ENCODE measurements around the gene KAZN.

The KAZN gene

DNA sequence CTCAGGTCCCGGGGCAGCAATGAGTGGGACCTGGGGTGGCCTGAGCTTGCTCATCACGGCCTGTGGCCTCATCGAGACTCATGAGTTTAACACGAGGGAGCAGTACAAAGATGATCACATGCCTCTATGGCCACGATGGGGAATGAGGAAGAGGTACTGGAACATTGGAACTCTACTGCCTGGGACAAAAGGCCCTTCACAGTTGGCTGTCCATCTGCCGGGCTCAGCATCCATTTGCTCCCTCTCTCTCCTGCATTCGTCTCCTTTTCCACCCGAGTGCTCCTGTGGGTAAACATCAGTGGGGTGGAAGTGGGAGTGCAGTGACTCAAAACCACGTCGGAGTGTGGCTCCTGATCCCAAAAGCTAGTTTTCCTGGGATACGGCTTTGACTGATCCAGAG, 124.9 kb downstream of the KAZN start:
- DNase-seq: no peak

DNA sequence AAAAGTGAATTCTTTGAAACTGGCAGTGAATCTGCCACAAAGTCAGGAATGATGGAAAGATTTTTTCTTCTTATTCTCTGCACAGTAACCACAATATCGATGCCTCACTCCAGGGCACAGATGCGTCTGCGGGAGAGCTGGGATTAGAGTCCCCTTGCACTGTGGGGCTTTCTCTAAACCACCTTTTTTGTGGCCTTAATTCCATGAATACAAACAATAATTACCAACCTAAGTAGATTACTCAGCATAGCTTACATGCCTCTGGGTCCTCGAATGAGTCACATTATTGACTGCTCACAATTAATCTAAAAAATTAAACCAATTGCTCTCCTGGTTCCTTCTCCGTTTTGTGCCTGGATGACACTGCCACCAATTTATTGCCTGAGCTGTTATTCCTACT, 125.8 kb downstream of the KAZN start:
- no peak for DNase-seq

DNA sequence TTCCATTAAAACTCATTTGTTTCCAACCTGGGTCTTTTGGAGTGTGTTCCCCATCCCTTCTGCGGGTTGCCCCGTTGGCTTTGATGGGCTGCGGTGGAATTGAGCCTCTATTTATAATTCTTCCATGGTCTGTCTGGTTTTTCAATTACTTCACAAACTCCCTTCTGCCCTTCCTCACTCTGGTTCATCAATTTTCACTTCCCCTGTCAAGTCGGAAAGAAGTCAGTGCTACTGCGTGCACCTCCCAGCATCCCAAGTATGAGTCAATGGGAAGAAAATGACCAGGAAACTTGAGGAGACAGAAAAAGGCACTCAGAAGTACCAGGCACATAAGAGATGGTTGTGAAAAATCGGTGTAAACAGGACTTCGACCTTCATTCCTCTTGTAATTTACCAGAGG, 126.2 kb downstream of the KAZN start:
- DNase-seq: no peak

DNA sequence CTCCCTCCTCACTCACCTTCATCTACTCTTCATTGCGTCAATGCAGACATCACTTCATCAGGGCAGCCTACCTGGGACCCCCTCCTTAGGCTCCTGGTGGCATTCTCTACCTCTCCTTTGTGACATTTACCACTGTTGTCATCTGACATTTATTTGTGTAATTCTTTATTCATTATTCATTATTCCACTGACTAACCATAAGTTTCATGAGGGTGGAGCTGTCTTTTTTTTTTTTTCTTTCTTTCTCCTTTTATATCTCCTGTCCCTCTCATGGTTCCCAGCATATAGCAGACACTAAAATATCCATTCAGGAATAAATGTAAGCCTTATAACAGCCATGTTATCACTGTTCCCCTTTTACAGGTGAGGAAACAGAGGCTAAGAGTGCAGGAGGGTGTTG, 126.8 kb downstream of the KAZN start:
- DNase-seq: no peak

DNA sequence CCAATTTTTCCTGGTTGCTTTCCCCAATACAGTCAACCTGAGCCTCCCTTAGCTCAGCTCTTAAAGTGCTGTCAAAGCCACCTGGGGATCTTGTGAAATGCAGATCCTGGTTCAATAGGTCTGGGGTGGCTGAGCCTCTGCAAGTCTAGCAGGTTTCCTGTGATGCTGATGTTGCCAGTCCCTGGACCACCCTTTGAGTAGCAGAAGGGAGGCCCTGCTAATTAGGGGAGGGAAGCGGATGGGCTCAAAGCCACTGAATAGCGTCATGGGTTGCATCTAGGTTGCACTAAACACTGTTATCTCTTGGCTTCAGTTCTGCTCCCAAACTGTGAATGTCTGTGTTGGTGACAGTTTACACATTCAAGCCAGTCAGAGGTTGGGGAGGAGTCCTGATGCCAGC, 127.2 kb downstream of the KAZN start:
- DNase-seq: no peak

DNA sequence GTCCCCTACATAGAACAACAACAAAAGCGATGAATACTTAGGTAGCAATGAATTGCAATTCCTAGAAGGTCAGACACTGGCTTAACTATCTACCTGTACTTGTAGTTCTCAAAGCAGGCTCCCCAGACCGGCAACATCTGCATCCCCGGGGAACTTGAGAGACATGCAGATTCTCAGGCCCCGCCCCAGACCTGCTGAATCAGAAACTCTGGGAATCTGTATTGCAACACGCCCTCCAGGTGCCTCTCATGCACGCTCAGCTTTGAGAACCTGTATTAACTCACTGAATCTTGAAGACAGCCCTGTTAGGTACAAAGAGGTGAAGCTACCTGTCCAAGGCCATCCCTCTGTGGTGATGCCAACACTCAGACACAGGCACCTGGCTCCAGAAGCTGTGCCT, 128.1 kb downstream of the KAZN start:
- DNase-seq: no peak

DNA sequence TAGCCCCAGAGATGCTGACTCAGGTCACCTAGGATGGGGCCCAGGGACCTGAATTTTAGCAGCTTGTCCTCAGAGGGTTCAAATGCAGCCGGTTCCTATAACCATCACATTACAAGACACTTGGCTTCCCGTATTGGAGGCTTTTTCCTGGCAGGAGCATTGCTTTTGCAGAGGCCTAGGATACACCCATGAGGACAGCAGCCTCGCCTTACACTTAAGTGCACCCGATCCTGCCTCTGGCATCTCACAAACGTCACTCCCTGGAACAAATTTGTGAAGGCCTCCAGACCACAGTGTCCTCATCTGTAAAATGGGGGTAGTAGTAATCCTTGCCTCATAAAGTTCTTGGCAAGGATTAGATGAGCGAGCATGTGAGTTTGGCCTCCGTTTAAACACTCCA, 130.0 kb downstream of the KAZN start:
- no peak for DNase-seq

DNA sequence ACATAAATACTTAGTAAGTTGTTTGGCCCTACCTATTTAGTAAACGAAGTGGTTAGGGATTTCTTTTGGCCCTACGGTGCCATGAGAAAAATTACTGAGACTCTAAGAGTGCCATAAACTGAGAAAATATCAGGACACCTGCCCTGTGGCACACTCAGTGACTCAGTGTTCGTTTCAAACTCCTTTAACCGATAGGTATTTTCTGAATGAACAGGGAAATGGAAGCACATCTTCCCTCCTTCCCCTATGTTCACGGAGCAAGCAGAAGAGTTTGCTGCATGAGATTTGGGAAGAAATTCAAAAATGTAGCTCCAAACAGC, 134.2 kb downstream of the KAZN start:
- no peak for DNase-seq

DNA sequence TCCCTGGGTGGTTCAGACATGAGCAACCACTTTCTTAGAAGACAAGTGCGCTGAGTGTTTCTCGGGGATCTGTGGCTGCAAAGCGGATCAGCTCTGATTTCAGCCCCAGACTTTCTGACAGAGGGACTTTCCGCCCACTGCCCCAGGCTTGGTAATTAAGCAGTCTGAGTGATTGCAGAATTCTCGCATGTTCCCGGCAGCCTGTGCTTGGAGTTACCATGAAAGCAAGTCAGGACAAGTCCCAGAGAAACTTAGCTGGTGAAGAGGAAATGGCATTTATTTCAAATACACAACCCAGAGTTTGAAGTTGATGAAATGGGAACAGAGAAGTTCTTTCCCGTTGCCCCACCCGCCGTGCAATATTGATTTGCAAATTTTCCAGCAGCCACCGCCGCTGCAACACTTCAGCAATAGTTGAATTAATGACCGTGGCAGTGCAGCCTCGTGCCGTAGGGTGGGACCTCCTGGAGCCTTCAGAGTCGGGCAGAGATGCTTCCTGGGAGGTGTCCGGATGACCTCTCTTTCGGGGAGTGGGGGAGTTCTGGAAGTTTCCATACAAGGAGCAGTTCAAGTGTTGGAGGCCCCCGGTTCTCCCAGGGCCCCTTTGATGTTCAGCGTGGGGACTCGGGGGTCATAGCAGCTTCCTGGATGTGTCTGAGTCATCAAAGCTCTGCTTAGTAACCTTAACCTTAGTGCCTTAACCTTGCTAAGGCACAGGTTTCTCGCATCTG, 134.7 kb downstream of the KAZN start:
- no peak for DNase-seq

DNA sequence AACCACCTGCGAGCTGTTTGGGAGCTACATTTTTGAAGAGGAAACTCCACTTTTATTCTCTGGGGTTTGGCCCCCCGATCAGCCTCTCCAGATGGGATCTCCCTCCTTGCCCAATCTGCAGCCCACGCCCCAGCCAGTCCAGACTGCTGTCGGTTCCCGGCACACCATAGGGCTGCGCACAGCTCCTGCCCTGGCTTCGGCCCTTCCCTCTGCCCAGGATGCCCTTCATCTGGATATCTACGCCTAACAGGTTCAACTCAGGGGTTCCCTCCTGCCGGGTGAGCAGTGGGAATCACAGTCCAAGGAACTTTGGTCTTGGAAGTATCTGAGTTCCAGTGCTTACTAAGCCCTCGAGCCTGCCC, 135.3 kb downstream of the KAZN start:
- no peak for DNase-seq

DNA sequence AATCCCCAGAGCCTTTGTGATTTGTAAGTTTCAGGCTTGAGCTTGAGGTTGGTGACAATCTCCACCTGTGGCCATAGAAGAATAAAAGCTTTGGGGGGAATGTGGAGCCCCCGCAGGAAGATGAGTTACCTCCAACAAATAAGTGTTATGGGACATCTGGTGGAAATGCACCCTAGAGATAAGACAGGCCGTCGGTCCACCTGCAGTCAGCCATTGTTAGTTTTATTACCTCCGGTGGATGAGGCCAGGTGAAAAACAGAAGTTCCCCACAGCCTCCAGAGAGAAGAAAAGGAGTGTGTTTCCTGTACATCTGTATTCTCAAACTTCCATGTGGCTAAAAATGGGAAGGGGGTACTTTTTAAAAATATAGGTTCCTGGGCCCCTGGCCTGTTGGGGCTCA, 137.4 kb downstream of the KAZN start:
- no peak for DNase-seq

DNA sequence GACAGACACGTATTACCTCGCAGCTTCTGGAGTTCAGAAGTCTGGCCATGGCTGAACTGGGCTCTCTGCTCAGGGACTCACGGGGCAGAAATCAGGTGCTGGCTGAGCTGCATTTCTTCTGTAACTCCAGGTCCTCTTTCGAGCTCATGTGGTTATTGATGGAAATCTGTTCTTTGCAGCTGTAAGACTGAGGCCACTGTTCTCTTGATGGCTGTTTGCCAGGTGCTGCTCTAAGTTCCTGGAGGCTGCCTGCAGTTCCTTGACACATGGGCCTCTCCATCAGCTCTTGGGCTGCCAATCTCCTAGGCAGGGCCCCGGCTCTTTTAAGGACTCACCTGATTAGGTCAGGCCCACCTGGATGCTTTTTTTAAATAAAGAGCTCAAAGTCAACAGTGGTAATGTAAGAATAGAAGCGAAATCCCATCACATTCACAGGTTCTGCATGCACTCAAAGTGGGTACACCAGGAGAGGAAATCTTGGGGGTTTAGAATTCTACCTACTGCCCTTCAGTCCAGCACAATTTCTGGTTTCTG, 139.1 kb downstream of the KAZN start:
- no peak for DNase-seq

DNA sequence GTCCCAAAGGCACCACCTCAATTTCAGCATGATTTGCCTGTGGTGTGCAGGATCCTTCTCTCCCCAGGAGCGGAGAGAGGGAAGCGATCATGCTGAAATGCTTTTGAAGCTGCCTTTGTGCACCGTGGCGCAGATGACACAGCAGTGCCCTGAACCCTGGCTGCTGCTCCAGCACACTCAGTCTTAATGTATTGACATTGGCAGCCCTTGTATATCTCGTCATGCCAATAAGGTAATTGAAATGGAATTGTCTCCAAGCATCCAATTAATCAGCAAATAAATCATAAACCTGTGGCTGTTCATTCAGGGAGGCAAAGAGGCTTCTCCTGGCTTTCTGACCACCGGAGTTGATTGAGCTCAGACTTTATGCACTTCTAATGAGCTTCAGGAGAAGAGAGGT, 139.8 kb downstream of the KAZN start:
- no peak for DNase-seq

DNA sequence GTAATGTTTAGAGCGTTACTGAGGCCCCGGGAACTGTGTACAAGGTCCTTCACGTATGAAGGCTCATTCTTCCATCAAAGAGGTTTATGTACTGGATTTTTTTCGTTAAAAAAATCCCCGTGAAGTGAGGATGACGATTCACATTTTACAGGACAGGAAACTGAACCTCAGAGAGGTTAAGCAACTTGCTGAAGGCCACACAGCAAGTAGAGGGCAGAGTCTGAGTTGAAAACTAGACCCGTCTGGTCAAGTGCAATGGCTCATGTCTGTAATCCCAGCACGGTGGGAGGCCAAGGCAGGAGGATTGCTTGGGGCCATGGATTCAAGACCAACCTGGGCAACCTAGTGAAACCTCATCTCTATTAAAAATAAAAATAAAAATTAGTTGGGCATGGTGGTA, 140.2 kb downstream of the KAZN start:
- DNase-seq: no peak

DNA sequence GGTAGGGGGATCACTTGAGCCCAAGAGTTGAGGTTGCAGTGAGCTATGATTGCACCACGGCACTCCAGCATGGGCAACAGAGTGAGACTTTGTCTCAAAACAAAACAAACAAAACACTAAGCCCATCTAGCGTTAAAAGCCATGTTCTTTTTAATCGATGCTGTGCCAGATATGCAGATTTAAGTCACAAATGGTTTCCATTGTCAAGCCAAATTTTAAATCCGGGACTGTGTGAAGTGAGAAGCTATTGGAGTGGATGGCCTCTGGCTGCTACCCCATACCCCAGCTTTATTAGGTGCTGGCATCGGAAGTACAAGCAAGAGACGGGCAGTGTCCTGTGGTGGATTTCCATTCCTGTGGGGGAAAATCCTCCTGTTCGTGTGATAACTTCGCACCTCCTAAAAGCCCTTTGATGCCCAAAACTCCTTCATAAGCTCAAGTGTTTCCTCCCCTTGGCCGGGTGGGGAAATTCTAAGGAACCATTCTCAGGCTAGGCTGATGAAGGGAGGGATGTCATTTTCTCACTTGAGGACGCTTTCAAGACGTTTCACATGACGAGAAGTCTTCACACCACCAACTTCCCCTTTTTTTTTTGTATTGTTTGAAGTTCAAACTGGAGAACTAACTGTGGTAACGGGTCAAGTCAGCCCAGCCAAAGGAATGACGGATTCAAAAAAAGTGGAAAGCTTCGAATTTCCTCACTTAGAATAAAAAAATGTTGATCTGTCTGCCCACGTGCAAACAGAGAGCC, 140.8 kb downstream of the KAZN start:
- DNase-seq: no peak

DNA sequence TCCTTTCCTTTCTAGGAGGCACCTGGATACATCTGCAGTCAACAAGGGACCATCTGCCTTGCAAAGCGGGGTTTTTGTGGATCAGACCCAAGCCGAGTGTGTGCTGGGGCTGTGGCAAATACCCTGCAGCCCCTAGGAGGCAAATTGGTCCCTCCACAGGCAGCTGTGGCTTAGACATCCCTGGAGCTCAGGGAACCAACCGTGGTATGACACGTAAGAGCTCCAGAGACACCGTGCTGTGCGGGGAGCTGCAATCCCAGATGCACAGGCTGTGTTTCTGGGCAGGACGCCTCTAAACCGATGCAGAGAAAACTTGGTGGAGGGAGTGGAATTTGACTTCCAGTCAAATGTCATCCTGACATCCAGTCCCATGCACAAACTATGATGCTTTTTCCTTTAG, 141.5 kb downstream of the KAZN start:
- no peak for DNase-seq

DNA sequence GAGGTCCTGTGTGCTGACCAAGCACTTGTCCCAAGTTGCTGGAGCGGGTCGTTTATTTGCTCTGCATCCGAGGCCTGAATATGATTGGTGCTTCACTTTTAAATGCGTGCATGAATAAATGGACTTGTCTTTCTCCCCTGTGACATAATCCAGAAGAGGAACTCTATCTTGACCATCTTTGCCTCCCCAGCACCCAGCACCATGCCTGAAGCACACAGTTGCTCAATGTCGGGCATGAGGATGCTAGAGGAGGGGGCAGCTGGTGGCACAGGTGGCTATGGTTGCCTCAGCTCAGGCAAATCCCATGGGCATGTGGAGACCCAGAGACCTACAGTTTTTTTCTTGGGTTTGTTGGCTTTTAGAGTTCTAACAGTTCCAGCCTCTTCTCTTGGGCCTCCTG, 142.6 kb downstream of the KAZN start:
- no peak for DNase-seq

DNA sequence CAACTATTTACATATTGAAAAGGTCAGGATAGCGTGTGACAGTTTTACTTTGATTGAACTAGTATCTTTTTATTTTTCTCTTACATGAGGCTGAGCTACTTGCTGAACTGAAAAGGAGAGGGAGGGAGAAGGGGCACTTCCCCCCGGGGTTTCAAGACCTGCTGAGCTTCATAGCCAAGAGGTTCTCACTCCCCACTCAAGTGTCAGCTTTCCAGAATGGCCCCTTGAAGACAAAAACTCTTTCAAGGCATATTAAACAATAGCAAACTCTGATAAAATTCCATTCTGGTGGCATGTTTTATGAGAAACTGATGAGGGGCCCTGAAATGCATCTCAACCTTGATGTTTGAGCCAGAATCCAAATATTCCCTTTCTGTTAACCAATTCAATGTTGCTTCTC, 143.0 kb downstream of the KAZN start:
- no peak for DNase-seq

DNA sequence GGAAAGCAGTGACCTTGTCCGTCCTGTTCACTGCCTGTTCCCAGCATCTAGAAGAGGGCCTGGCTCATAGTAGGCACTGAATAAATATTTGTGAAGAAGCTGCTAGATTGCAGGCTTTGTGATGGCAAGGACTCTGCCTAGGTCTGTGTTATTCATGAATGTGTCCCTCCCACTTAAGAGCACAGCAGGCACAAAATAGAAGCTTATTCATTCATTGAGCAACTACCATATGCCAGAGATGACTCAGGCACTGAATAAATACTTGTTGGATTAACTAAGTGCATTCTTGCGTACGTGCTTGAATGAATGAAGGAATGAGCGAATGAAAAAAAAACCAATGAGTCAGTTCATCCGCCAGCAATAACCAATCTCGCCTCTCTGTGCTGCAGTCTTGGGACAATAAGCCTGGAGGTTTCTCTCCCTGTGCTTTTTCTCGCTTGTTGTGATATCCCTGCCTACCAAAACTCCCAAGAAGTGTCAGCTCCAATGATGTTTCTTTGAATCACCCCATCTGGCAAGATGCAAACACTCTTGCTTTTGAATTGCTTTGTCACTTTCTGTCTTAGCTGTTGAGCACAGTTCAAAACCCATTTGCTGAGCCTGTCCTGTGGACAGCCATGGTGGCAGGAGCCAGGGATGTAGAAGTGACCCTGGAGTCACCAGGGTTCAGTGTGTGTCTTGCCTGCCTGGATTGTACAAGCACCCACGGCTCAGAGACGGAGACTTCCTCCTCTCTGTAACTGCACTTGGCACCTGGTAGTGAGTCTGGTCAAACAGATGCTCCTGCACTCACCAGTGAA, 143.9 kb downstream of the KAZN start:
- no peak for DNase-seq

DNA sequence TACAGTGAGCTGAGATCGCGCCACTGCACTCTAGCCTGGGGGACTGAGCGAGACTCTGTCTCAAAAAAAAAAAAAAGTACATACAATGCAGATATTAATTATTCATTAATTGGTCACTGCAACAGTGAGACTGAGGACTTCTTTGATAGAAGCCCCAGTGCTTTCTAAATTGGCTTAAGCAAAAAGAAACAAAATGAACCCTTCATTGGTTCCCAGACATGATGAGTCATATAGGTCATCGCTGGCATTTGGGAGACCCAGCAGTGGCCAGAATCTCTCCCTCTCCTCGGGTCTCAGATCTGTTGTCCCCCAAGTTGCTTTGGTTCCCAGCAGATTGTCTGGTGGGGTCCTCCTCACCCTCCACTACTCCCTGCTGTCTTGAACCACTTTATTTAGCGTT, 144.9 kb downstream of the KAZN start:
- DNase-seq: no peak

DNA sequence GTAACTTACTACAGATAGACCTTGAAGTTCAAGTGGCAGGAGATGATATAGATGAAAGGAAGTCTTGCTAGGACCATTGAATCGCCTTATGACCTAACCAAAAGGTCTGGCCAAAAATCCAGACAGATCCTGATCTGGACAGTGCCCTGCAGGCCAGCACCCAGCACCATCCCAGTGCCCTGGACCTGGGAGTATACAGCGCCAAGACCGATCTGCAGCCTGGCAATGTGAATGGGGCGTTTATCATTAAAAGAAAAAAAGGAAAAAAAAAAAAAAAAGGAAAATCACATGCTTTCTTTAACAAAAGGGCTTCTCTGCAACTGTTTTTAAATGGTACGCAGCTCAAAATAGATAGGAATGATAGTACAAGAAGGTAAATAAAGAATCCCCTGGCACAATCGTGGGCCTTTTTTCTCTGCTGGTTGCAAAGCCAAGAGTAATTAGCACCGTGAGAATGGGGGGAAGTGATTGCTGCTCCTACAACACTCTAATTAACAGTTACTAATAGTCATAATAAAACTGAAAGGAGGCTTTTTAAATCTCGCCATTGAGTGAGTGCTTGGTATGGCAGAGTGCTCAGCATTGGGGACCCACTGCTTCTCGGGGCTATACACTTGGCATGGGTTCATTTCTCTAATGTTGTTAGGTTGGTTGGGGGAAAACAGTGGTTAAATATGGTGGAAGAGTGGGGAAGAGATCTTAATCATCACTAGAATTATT, 146.7 kb downstream of the KAZN start:
- no peak for DNase-seq

DNA sequence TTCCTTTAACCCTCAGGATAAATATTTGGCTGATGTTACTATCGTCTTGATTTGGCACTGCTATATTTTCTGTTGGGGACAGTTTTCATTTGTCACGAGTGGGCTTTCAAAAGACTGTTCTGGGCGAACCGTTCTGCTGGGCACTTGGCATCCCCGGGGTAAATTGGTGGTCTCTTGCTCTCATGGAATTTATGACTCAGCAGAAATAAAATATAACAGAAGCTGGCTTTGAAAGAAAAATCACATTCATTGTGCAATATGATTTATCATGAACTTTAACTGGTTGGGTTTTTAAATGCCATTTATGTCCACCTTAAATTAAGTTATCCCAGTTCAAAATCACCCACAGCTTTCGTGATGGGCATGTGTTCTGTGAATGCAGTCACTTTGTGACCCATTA, 147.3 kb downstream of the KAZN start:
- no peak for DNase-seq

DNA sequence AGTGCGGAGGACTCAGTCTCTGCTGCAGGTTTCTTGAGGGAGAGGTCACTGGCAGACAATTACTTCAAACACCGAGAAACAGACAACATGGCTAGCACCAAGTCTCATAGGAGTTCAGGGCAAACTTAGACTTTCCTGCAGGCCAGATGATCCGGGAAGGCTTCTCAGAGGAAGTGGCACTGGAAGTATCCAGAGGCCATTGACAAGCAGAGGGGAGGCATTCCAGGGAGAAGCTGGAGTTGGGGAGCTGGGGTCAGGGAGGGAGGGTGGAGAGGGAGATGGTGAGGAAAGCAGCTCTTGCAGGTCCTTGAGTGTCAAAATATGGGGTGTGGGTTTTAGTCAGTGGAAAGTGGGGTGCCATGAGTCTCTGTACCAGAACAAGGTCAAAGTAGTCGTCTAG, 147.9 kb downstream of the KAZN start:
- no peak for DNase-seq

Data from activated CD8-positive, alpha-beta memory T cell treated with anti-CD3 and anti-CD28 coated beads for 24 hours (primary cell).